Inferior parietal cortex (tissue), 1 donor: ENCODE data around the gene PML.

ENCODE experiments used
- DNase-seq: peaks from one replicate; pipeline ENCODE4 v3.0.0-alpha.2; 2016; ENCODE audit errors: extremely low spot score

Gene PML

DNA sequence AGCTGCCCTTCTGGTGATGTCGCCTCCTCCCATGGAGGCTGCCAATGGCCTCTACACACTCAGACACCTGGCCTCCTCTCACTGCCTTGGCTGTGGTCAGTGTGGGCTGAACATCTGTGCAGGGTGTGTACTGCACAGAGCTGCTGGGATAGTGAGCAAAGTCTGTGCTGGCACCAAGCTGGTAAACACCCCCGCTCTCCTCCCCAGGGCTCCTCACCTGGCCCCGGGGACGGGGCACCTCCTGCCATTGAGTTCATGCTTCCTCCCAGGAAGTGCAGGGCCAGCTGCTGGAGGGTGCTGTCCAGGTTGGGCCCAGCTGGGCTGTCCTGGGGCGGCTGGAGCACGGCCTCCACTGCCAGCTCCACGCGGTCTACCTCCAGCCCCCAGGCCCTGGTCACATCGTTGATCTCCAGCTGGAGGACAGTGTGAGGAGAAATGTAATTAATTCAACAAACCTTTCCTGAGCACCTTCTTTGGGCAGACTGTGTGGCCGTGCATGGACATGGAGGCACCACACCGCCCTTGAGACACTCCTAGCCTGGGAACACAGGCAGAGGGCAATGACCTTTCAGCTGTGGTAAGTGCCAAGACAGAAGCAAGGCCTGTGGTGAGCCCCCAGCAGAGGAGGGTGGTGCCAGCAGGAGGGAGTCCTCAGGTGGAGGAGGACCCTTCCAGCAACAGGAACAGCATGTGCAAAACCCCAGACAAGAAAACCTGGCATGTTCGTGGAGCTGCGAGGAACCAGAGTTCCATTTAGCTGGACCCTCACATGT is 9.2 kb upstream of the PML start:
- DNase-seq = no peak

DNA sequence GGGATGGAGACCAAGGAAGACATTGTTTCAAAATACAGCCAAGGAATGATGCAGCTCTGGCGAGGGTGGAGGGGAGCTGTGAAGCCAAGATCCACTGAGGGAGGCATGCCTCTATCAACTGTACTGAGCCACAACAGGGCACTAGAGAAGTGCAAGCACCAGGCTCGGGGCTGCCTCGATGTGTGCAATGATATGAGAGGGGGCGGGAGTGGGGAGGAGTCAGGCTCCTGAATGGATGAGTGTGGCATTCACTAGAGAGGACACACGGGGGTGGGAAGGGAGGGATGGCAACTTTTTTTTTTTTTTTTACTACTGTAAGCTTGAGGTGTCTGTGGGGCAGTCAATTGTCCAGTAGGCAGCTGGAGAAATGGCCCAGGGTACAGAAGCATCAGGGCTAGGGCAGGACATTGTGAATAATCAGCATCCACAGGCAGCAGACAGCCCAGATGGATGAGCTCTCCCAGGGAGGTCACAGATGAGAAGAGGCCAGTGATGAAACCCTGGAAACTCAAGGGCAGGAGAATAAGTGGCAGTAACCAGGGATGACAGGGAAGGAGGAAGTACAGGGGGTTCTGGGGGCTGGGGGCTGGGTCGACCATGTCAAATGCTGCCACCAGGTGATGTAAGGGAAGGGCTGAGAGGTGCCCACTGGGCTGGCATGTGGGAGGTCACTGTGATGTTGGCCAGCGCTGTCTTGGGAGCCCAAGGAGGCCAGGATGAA is 8.3 kb upstream of the PML start:
- no peak for DNase-seq

DNA sequence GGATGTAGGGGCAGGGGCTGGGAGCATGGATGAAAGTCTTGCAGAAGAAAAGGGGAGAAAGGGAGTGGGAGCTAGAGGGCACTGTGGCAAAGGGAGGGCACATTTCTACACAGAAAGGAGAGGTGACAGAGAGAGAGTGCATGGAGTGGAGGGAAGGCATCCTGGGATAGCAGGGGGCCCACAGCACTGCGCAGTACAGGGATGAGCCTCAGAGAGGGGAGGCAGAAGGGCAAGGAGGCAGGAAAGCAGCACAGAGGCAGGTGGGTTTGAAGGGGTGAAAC is 7.8 kb upstream of the PML start:
- no peak for DNase-seq

DNA sequence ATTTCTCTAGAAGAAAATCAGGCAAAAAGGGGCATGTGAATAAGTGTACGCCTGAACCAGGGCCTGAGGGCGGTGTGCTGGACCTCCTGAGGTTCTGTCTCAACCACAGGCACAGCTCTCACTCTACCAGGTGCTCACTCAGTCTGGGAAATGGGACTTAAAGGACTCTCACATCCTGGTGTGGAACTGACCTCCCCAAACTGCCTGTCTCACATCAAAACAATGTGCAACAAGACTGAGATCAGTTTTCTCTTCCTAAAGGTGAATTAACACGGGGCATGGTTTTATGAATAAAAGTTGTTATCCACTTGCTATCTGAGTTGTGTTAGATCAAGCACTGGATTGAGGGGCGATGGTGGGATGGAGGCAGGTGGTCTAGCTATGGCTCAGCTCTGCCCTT is 7.3 kb upstream of the PML start:
- no peak for DNase-seq

DNA sequence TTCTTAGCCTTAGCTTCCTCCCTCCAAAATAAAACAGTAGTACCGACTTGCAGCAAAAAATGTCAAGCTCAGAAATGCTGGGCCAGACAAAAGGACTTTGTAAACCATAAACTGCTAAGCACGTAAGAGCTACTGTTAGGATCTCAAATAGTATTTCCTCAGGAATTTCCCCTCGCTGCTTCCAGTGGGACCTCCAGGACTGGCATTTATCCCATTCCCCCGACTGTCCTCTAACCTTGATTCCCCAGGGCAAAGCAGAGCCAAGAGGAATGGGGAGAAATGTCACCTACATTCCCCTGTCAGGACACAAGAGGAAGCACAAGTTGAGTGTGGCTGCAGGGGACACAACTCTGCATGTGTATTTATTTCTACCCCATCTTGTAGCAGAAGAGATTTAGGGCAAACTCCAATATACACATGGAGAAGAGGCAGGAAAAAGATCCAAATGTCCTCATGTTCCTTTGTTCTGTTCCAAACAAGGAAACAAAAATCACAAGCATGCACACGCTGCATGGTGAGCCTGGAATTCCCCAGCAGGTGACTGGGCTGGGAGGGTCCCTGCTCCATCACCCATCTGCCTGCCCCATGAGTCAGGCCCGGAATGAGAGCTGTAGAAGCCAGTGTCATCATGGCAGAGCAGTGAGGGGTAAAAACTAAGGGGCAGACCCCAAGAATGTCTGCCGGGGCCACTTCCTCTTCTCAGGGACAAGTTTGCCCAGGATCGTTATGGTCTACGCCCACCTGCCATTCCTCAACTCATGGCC is 6.7 kb upstream of the PML start:
- DNase-seq = no peak

DNA sequence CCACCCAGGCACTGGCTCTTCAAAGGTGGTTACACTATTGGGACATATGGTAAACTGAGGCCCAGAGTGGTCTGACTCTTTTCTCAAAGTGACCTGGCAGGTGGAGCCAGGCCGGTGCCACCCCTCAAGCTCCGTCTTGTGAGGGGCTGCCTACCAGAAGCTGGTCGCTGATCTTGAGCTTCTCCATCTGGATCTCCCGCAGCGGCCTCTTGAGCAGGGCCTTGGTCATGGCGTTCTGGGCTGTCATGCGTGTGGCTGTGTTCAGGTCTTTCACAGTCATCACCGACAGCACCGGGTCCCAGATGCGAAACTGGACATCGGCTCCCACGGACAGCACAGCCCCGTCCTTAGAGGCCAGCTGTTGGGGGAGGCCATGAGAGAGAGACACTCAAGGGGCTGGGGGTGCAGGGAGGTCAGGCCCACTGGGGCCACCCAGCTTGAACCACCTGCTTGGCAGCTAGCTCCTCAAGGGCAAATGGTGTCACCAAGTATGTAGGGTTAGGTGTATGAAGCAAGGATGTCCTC is 6.0 kb upstream of the PML start:
- no peak for DNase-seq

DNA sequence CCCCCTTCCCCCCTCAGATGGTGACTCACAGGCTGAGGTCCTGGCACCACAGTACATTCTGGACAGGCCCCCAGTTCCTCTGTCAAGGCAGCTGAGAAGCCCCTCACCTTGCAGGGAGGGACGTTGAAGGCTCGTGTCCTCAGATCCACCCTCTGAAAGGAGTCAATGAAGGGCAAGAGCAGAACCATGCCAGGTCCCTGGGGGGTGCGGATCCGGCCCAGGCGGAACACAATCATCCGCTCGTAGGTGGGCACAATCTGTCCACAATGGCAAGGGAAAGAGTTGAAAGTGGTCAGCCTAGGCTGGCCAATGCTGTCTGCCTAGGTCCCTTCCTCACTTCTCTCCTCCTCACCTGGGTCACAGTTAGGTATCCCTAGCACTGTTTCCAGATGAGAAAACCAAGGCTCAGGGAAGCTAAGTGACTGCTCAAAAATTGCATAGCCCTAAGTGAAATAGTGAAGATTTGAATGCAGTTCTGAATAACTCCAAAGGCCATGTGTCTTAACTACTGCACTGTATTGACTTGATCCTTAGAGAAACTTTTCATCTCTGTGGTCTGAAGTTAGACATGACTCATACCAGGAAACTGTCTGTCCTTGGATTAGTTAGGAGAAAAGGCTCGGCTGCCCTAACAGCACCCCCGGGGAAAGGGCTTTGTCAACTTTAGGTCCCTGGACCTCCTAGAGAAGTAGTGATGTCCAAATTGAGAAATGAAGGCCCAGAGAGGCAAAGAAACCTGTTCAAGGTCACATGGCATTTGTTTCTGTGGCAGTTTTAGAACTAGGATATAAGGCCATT is 5.3 kb upstream of the PML start:
- no peak for DNase-seq

DNA sequence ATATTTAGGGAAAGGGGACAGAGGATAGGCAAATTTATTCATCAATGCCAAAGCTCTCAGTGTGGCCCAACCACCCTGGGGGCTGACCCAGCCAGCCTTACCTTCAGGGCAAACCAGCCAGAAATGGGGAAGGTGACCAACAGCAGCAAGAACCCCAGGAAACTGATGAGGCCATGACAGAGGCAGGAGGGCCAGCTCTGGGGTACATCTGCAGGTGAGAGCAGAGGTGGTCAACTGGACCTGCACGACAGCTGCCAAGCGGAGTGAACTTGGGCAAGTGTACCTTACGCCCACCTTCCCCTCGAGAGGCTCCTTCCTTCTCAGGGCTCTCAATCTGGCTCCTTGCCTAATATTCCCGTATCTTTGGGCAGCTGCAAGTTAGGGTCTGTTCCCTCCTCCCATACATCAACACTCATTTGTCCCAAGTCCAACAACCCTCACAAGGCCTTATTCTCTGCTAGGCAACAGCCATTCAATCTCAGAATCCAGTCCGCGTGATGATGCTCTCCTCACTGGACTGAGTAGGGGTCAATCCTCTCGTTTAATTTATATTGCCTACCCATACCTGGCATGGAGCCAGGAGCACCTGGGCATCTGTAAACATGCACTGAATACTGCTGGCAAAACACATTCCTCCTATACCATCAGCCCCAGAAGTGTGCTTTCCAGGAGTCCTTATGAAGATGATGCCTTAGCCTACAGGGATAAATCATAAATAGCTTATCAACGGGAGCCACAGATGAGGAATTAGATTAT is 4.1 kb upstream of the PML start:
- DNase-seq = no peak

DNA sequence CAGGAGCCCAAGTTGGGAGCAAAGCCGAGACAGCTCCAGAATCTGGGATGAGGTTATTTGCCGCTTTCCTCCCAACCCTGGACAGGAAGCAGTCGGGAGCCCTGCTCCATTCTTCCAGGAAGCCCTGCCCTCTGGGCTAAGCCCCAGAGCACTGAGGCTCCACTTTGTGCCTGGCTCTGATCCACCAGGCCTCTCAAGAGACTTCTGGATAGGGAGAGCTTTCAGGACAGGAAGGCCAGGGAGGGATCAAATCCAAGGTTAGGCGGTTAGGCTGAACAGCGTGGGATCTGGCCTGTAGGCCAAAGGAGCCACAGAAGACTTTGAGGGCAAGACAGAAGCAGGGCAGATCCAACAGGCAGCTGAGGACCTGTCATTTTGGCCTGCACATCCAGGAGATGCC is 3.3 kb upstream of the PML start:
- DNase-seq = no peak

DNA sequence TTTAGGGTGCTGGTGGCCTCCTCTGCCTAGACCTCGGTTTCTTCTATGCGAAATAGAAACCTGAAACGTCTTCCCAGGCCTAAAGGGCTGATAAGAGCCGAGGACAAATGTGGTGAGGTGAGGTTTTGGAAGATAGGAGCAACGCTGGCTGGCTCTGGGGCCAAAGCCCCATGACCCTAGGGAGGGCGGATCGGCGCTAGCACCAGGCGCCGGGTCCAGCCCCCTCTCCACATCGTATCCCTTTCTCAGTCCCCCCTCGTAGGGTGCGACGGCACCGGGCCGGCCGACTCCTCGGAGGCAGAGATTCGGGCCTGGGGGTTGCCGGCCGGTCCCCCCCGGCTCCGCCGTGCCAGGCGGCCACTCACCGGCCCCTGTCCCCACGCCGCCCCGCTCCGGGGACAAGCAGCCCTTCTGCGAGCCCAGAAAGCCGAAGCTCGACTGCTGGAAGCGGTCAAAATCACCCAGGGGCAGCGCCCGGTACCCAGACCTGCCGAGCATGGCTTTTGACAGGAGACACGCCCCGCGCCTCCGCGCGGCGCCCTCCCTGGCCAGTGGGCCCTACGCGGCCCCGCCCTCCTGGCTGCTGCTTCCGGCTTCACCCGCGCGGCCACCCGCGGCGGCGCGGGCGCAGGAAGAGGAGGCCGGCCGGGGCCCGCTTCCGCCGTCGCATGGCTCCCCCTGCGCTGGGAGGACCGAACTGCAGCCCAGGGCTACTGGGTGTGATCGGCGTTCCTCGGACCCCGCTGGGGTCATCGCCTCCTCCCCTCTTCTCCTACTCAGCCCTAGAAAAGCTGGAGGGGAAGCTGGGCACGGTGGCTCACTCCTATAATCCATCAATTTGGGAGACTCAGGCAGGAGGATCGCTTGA is 2.6 kb upstream of the PML start, which contains the start of gene STOML1:
Gene STOML1, minus strand, starts transcription at position 570 of the 868 bp plus-strand sequence. Its CDS starts 72 bp downstream, at position 498.
- DNase-seq = peak; percentile 89

DNA sequence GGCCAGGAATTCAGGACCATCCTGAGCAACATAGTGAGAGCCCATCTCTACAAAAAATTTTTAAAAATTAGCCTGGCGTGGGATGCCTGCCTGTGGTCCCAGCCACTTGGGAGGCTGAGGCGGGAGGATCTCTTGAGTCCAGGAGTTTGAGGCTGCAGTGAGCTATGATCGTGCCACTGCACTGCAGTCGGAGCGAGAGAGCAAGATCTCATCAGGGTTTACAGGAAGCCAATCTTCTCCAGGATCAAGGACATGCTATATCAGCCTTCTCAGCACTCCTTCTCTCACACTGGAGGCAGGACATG is 2.0 kb upstream of the PML start:
- DNase-seq = no peak

DNA sequence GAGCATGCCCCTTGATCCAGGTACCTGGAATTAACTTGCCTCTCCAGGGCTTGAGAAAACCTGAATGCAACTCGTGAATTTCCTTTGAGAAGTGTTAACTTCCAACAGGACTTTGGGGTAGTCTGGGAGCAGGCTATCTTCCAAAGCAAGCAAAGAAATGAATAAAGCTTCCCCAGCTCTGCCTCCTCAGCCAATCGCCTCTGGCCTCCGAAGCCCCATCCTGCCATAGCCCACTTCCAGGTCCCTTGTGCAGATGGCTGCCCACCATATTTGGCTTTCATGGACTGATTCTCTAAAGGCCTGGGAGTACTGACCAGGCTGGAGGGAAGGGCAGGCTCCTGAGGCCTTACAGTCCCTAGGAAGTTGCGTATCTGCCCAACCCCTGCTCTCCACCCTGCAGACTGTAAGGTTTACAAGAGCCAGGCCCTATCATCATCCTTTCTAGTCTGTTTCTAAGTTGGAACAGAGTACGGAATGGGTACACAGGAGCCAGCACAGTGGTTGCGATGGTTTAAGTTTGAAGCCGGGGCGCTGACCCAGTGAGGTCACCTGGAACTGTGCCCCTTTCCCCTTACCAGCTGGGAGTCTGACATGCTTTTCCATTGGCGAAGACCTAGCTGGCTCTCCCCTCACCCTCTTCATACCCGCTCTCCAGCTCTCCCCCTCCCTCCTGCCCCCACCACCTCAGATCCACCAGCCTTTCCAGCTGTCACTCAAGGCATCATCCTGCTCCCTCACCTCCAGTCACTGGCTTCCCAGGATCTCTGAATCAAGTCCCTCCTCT is 1.1 kb upstream of the PML start:
- no peak for DNase-seq

DNA sequence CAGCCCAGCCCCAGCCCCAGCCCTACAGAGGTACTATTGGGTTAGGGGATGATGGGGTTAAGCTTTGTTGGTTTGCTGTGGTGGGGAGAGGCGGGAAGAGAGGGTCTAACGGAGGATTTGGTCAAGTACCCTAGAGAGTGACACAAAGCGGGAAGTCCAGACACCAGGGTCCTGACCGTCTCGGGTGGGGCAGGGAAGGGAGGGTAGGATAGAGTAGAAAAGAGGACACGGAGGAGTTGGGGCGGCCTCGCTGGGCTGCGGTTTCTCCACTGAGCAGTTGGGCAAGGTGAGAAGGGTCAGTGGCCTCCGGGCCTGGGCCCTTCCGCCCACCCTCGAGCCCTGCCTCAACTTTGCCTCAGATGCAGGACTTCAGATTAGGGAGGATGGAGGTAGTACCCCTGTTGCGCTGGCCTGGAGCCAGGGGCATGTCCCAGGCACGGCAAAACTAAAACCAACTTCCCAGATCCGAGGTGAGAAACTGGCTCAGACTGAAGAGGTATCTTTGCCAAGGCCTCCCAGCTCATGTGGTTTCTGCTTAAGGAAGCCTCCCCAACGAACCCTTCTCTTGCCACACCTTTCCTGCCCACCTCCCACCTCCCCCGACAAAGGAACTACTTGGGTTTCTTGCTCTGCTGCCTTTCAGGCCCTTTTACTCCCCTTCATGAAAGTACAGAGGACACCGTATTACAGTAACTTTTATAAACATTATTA is 551 bp downstream of the PML start:
- DNase-seq = no peak

DNA sequence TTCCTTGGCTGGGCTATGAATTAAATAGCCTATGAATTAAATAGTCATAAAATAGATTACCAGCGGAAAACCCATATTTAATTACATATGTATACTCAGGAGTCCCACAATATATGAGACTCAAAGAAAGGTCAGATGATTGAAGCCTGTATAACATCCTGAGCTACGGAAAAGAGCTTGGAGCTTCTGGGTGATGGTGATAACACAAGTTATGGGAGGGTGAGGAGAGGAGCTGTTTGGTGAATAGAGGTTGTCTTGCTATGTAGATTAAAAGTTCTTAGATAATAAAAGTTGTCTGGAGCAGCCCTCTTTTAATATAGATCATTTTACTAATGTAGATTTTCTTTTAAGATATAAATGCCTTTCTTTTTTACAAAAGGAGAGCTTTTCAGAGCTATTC is 1.8 kb downstream of the PML start:
- no peak for DNase-seq

DNA sequence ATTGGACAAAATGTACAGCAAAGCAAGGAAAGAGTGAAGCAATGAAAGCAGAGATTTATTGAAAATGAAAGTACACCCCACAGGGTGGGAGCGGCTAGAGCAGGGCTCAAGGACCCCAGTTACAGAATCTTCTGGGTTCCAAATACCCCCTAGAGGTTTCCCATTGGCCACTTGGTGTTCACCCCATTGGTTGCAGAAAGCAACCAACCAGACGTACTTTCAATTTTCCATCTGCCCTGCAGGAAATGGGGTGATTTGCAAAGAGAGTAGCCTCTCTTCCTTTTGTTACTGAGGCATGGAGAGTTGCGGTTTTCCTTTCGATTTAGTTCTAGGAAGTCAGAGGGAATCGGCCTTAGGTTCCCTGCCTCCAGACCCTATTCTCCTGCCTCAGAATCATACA is 2.4 kb downstream of the PML start:
- no peak for DNase-seq

DNA sequence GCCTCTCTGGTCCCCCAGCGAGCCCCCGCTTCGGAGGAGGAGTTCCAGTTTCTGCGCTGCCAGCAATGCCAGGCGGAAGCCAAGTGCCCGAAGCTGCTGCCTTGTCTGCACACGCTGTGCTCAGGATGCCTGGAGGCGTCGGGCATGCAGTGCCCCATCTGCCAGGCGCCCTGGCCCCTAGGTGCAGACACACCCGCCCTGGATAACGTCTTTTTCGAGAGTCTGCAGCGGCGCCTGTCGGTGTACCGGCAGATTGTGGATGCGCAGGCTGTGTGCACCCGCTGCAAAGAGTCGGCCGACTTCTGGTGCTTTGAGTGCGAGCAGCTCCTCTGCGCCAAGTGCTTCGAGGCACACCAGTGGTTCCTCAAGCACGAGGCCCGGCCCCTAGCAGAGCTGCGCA is 3.5 kb downstream of the PML start:
- no peak for DNase-seq

DNA sequence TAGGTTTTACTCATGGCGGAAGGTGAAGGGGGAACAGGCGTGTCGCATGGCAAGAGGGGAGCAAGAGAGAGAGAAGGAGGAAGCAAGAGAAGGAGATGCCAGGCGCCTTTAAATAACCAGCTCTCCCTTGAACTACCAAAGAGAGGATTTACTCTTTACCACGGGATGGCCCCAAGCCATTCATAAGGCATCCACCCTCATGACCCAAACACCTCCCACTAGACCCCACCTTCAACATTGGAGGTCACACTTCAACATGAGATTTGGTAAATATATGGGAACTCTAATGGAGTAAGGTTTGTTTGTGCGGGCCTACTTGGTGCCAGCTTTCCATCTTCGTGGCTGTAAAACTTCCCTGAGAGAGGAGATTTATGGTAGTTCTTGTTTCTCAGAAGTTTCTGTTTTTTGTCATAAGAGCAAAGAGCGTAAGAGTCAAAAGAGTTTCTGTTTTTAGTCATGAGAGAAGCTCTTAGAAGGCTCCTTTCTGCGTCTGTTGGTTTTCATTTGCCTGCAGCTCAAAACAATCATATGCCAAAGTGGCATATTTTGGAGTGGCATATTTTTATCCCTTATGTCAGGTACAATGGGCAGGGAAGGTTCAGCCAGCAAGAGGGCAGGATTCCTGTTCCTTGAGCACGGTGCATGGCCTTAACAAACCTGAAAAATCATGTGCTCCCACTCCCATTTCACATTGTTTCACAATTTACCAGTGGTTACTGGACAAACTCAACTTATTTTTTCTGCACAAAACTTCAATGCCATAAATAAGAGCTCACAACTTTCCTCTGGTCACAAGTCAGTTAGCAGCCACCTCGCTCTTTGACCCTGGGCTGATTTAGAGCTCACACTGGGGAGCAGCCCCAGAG is 12.5 kb downstream of the PML start:
- DNase-seq = no peak

DNA sequence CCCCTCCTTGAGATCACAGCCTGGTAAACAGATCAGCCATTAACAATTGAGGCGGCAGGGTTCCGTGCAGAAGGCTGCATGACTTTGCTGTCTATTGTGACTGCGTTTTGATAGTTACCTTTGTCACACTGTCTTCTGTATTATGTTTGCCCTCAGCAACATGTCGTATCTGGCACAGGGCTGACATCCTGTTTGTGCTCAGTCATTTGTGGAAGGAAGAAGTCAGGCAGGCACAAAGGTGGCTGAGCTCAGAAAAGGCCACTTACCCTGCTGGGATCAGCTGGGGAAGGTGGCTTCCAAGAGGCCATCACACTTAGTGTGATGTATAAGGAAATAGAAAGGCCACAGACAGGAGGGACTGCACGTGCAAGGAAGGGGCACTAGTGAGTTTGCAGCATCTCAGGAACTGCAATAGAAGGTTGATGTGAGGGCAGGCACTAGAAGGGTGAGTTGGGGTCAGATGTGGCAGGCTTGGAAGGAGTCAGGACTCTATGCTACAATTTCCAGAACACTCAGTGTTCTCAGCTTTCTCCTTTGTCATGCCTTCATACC is 13.4 kb downstream of the PML start:
- DNase-seq = no peak
